Measurements from ENCODE around the gene SLC7A6.
A peak's percentile ranks its signal among the peaks of the same experiment; 100 is the strongest.

The SLC7A6 gene

GRCh38 chr16:68283801-68284598, 19.7 kb downstream of the SLC7A6 start:
- peak overlapping the region; percentile 74 for H3K4me3 ChIP-seq (ENCODE audit: low read length, poor library complexity, severe bottlenecking)
- peak overlapping the region; percentile 82 for H3K9ac ChIP-seq (ENCODE audit: low read depth, low read length, poor library complexity, severe bottlenecking)
- peaks cover 12% of the 10 kb centered on the region for H3F3A ChIP-seq (ENCODE audit: low read depth)
- TF ChIP-seq CTCF (conservative IDR thresholded peaks at IDR 0.05; ENCODE audit: low read length) (no peak), EZH2phosphoT487 (IDR thresholded peaks at IDR 0.05; ENCODE audit: borderline replicate concordance) (no peak)
- H3K9me3 ChIP-seq (ENCODE audit: insufficient read depth, low read depth, low read length), result no peaks in the 10 kb centered on the region
- H3K9me2 ChIP-seq (replicated peaks; ENCODE audit: low read depth, low read length), result no peaks in the 10 kb centered on the region
- H3K36me3 ChIP-seq (ENCODE audit: insufficient read depth, low read length), result peaks cover 7% of the 10 kb centered on the region; the same call in 1 of the 2 replicates
- peaks cover 58% of the 10 kb centered on the region for H3K4me1 ChIP-seq (ENCODE audit: insufficient read depth, low read length, poor library complexity, severe bottlenecking)
- no peak overlapping the region for H2AFZ ChIP-seq (ENCODE audit: low read length)
- H3K79me2 ChIP-seq (ENCODE audit: insufficient read depth, low read length), result peaks cover 62% of the 10 kb centered on the region
- H4K20me1 ChIP-seq (ENCODE audit: insufficient read depth, low read length, poor library complexity, severe bottlenecking), result peaks cover 3% of the 10 kb centered on the region
- H3K4me2 ChIP-seq (ENCODE audit: low read depth, low read length, poor library complexity, severe bottlenecking), result peak overlapping the region; percentile 98
- H3K27me3 ChIP-seq (ENCODE audit: insufficient read depth, low read length, poor library complexity, severe bottlenecking), result no peaks in the 10 kb centered on the region

GRCh38 chr16:68284847-68285246, 20.5 kb downstream of the SLC7A6 start:
- peaks cover 7% of the 10 kb centered on the region; the same call in 1 of the 2 replicates for H3K36me3 ChIP-seq (ENCODE audit: insufficient read depth, low read length)
- peak overlapping the region; percentile 82 for H3K9ac ChIP-seq (ENCODE audit: low read depth, low read length, poor library complexity, severe bottlenecking)
- H3K4me1 ChIP-seq (ENCODE audit: insufficient read depth, low read length, poor library complexity, severe bottlenecking), result peaks cover 67% of the 10 kb centered on the region
- H3K9me3 ChIP-seq (ENCODE audit: insufficient read depth, low read depth, low read length), result no peaks in the 10 kb centered on the region
- H3K4me3 ChIP-seq (ENCODE audit: low read length, poor library complexity, severe bottlenecking), result peak overlapping the region; percentile 74
- H3F3A ChIP-seq (ENCODE audit: low read depth), result peaks cover 17% of the 10 kb centered on the region
- peak overlapping the region; percentile 98 for H3K4me2 ChIP-seq (ENCODE audit: low read depth, low read length, poor library complexity, severe bottlenecking)
- H4K20me1 ChIP-seq (ENCODE audit: insufficient read depth, low read length, poor library complexity, severe bottlenecking), result peaks cover 7% of the 10 kb centered on the region
- H3K79me2 ChIP-seq (ENCODE audit: insufficient read depth, low read length), result peaks cover 57% of the 10 kb centered on the region
- TF ChIP-seq CTCF (conservative IDR thresholded peaks at IDR 0.05; ENCODE audit: low read length) (no peak), EZH2phosphoT487 (IDR thresholded peaks at IDR 0.05; ENCODE audit: borderline replicate concordance) (no peak)
- H3K9me2 ChIP-seq (replicated peaks; ENCODE audit: low read depth, low read length), result no peaks in the 10 kb centered on the region
- no peak overlapping the region for H2AFZ ChIP-seq (ENCODE audit: low read length)
- H3K27me3 ChIP-seq (ENCODE audit: insufficient read depth, low read length, poor library complexity, severe bottlenecking), result no peaks in the 10 kb centered on the region

GRCh38 chr16:68285683-68286082, 21.4 kb downstream of the SLC7A6 start:
- Histone ChIP-seq H4K20me1 (ENCODE audit: insufficient read depth, low read length, poor library complexity, severe bottlenecking) (peaks cover 7% of the 10 kb centered on the region), H3K4me3 (ENCODE audit: low read length, poor library complexity, severe bottlenecking) (peak overlapping the region; percentile 74), H3K27me3 (ENCODE audit: insufficient read depth, low read length, poor library complexity, severe bottlenecking) (no peaks in the 10 kb centered on the region), H3K79me2 (ENCODE audit: insufficient read depth, low read length) (peaks cover 55% of the 10 kb centered on the region), H3K4me1 (ENCODE audit: insufficient read depth, low read length, poor library complexity, severe bottlenecking) (peaks cover 75% of the 10 kb centered on the region), H3K9ac (ENCODE audit: low read depth, low read length, poor library complexity, severe bottlenecking) (peak overlapping the region; percentile 82), H3K36me3 (ENCODE audit: insufficient read depth, low read length) (peaks cover 10% of the 10 kb centered on the region; the same call in 1 of the 2 replicates), H3K9me2 (replicated peaks; ENCODE audit: low read depth, low read length) (no peaks in the 10 kb centered on the region), H3F3A (ENCODE audit: low read depth) (peaks cover 19% of the 10 kb centered on the region), H3K9me3 (ENCODE audit: insufficient read depth, low read depth, low read length) (no peaks in the 10 kb centered on the region), H2AFZ (ENCODE audit: low read length) (no peak overlapping the region), H3K4me2 (ENCODE audit: low read depth, low read length, poor library complexity, severe bottlenecking) (peak overlapping the region; percentile 98)
- TF ChIP-seq EZH2phosphoT487 (IDR thresholded peaks at IDR 0.05; ENCODE audit: borderline replicate concordance) (no peak), CTCF (conservative IDR thresholded peaks at IDR 0.05; ENCODE audit: low read length) (no peak)
